Activated T-cell treated with anti-CD3 and anti-CD28 coated beads, Interleukin-2, amount 50 U/mL, for 72 hours (primary cell): ENCODE data around the gene OBSCN. TPM values are rescaled to one million over a fixed set of nuclear protein-coding genes. Genes with fewer than 3 reads are reported as not detected.

Experiments used
- ATAC-seq, 2 donors: fragments of 150-1000 bp; cut with Tn5 transposase; replicated peaks in 1 of 2; 2 replicates each; pipeline ENCODE4 v1.10.0; 2021; ENCODE audit warnings: moderate library complexity in 2 of 2, mild to moderate bottlenecking in 1 of 2
- DNase-seq, 2 donors: peaks; one replicate each; pipeline ENCODE4 v3.0.0; 2021 to 2022; ENCODE audit warnings: mixed read lengths in 1 of 2
- H3K27ac Mint-ChIP-seq: one replicate; pipeline ENCODE4 v1.8.0; 2022; ENCODE audit warnings: mild to moderate bottlenecking, moderate library complexity, mixed read lengths
- H3K27me3 Mint-ChIP-seq: one replicate; pipeline ENCODE4 v1.8.0; 2022; ENCODE audit warnings: low read depth, mixed read lengths
- H3K36me3 Mint-ChIP-seq, 2 donors: one replicate each; pipeline ENCODE4 v1.8.0; 2022; ENCODE audit warnings: mixed read lengths in 2 of 2, mild to moderate bottlenecking in 1 of 2; ENCODE audit not compliant: insufficient read depth in 2 of 2
- H3K4me1 Mint-ChIP-seq: one replicate; pipeline ENCODE4 v1.8.0; 2022; ENCODE audit warnings: low read depth, mixed read lengths
- H3K4me3 Mint-ChIP-seq, 2 donors: one replicate each; pipeline ENCODE4 v1.8.0; 2022; ENCODE audit warnings: mild to moderate bottlenecking in 2 of 2, mixed read lengths in 2 of 2, moderate library complexity in 2 of 2
- H3K9me3 Mint-ChIP-seq, 2 donors: one replicate each; pipeline ENCODE4 v1.8.0; 2022; ENCODE audit warnings: mixed read lengths in 2 of 2
- total RNA-seq, 2 donors: library from RNA; stranded (reverse); gene quantifications; one replicate each; pipeline ENCODE4 v1.2.3, GENCODE V29; 2022

The OBSCN gene
- total RNA-seq, 2 donors from 2014 or later = 25.0 to 27.7 TPM

DNA sequence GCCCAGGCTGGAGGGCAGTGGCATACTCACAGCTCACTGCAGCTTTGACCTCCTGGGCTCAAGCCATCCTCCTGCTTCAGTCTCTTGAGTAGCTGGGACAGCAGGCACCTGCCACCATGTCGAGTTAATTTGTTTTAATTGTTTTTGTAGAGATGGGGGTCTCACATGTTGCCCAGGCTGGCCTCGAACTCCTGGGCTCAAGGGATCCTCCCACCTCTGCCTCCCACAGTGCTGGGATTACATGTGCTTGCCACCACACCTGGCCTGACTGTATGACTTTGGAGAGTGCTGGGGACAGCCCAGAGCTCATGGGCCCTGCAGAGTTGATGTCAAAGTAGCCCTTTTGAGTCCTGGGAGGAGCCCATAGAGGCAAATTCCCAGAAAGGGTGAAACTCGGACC lies 1.8 kb downstream of the OBSCN start:
- H3K4me1 Mint-ChIP-seq = no peaks in the 10 kb centered on the region
- H3K36me3 Mint-ChIP-seq = no peaks in the 10 kb centered on the region
- peaks cover 7% of the 10 kb centered on the region for H3K27me3 Mint-ChIP-seq
- no peak for ATAC-seq
- DNase-seq = no peak
- no peaks in the 10 kb centered on the region for H3K9me3 Mint-ChIP-seq
- H3K4me3 Mint-ChIP-seq = no peak overlapping the region
- H3K27ac Mint-ChIP-seq = no peak overlapping the region

DNA sequence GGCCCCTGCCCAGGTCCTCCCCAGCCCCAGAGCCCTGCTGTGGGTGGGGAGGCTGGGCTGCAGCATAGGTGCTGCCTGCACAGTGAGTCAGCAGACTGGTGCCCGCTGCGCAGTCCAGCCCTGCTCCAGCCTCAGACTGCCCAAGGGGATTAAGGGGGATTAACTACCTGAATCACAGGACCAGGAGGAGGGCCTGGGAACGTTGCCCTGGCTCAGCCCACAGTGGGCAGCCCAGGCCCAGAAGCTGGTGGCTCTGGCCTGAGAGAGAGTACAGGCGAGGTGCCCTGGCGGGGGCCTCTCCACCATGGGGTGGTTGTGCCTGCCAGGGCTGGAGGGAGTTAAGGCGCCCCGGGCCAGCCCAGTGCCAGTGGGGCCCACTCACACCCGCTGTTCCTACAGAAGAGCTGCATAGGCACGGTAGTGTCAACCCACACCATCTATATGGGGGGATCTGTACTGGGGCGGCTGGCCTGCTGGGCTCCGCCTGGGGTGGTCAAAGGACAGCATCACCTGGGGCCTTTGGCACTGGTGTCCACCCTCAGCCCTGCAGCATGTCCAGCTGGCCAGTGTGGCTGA lies 2.3 kb downstream of the OBSCN start:
- Mint-ChIP-seq H3K27me3 (peaks cover 7% of the 10 kb centered on the region), H3K4me3 (no peak overlapping the region), H3K4me1 (no peaks in the 10 kb centered on the region), H3K36me3 (no peaks in the 10 kb centered on the region), H3K9me3 (no peaks in the 10 kb centered on the region), H3K27ac (no peak overlapping the region)
- no peak for ATAC-seq
- DNase-seq = no peak

DNA sequence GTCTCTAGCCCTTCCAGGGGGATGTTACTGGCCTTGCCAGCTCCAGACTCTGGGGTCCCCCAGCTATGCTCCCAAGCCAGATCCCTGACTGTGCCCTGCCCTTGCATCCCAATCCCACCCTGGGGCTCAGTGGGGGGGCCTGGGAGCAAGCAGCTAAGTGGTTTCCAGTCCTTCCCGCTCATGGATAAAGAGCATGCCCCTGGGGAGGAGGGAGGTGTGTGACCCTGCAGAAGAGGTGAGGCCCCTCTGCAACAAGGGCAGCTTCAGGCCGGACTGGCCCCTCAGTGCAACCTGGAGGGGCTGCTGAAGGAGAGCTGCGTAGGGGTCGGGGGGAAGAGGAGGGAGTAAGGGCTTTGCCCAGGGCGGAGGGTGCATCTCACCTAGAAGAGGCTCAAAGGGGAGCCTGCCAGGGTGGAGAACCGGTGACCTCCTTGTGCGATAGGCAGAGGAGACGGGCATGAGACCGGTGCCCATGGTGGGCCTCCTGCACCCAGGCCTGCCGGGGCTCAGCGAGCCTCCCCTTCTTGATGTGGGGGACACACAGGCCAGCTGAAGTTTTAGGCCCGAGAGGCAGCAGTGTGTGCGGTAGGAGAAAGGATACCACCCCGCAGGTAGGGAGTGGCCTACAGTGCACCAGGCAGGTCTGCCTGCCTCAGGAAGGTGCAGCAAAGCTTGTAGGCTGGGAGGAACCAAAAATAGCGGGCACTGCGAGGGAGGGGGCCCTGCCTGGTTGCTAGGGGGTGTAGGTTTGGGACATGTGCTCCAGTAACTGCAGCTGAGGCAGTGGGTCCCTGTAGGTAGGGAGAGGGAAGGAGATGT lies 3.1 kb downstream of the OBSCN start:
- Mint-ChIP-seq H3K9me3 (no peaks in the 10 kb centered on the region), H3K27me3 (peaks cover 6% of the 10 kb centered on the region), H3K4me3 (peak overlapping the region in 1 of 2 donors; percentile 10), H3K36me3 (no peaks in the 10 kb centered on the region), H3K27ac (no peak overlapping the region), H3K4me1 (no peaks in the 10 kb centered on the region)
- DNase-seq = no peak
- ATAC-seq = no peak

DNA sequence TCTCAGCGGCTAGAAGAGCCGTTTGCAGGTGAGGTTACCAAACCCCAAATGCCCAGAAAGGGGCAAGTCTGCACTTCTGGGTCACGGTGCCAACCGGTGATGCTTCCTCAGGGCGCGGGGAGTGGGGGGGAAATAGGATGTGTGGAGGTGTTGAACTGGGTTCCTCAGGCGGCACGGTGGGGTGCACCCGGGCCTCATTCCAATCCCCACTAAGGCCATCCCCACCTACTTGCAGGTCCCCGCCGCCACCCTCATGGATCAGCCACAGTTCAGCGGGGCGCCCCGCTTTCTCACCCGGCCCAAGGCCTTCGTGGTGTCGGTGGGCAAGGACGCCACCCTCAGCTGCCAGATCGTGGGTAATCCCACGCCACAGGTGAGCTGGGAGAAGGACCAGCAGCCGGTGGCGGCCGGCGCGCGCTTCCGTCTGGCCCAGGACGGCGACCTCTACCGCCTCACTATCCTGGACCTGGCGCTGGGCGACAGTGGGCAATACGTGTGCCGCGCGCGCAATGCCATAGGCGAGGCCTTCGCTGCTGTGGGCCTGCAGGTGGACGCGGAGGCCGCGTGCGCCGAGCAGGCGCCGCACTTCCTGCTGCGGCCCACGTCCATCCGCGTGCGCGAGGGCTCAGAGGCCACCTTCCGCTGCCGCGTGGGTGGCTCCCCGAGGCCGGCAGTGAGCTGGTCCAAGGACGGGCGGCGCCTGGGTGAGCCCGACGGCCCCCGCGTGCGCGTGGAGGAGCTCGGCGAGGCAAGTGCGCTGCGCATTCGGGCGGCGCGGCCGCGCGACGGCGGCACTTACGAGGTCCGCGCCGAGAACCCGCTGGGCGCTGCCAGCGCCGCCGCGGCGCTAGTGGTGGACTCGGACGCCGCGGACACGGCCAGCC lies 3.9 kb downstream of the OBSCN start:
- no peaks in the 10 kb centered on the region for H3K36me3 Mint-ChIP-seq
- H3K4me3 Mint-ChIP-seq = peak overlapping the region in 1 of 2 donors; percentile 10
- no peaks in the 10 kb centered on the region for H3K4me1 Mint-ChIP-seq
- H3K9me3 Mint-ChIP-seq = no peaks in the 10 kb centered on the region
- DNase-seq = no peak
- no peaks in the 10 kb centered on the region for H3K27me3 Mint-ChIP-seq
- no peak for ATAC-seq
- H3K27ac Mint-ChIP-seq = no peak overlapping the region

DNA sequence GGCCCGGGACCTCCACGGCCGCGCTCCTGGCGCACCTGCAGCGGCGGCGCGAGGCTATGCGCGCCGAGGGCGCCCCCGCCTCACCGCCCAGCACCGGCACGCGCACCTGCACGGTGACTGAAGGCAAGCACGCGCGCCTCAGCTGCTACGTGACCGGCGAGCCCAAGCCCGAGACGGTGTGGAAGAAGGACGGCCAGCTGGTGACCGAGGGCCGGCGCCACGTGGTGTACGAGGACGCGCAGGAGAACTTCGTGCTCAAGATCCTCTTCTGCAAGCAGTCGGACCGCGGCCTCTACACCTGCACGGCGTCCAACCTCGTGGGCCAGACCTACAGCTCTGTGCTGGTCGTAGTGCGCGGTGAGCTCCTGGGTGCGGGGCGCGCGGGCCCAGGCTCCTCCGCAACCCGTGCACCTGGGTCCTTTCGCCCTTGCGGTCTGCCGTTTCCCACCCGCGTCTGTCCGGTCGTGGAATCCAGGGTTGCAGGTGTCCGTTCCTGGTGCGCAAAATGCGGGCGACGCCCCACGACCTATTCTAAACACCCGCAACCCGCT lies 4.6 kb downstream of the OBSCN start:
- H3K9me3 Mint-ChIP-seq = no peaks in the 10 kb centered on the region
- no peak overlapping the region for H3K27ac Mint-ChIP-seq
- H3K4me1 Mint-ChIP-seq = no peaks in the 10 kb centered on the region
- ATAC-seq (no peak), DNase-seq (no peak)
- no peaks in the 10 kb centered on the region for H3K36me3 Mint-ChIP-seq
- H3K4me3 Mint-ChIP-seq = peak overlapping the region; percentile 39 to 90
- no peaks in the 10 kb centered on the region for H3K27me3 Mint-ChIP-seq

DNA sequence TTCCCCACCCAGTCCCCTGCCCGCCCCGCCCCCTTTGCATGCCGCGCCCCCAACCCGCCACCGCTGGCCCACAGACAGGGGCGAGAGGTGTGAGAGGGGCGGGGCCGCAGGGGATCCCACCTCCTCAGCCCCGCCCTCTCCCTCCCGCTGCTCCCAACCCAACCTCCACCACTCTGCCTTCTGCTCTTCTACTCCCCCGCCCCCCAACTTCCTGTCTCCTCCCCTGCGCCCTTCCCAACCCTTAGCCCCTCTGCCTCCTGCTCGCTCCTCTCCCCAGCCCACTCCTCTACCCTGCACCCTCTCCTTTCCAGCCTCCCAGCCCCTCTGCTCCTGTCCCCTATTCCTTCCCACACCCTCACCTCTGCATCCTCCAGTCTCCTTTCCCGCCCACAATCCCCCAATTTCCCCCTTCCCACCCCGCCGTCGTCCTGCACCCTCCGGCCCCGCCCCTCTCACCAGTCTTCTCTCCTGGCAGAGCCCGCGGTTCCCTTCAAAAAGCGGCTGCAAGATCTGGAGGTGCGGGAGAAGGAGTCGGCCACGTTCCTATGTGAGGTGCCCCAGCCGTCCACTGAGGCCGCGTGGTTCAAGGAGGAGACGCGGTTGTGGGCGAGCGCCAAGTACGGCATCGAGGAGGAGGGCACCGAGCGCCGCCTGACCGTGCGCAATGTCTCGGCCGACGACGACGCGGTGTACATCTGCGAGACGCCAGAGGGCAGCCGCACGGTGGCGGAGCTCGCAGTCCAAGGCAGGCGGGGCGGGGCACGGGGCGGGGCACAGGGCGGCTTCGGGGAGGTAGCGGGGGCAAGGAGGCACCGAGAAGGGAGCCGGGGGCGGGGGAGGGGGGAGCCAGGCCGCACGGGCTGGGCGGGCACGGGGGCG lies 5.4 kb downstream of the OBSCN start:
- no peaks in the 10 kb centered on the region for H3K27me3 Mint-ChIP-seq
- peak overlapping the region; percentile 90 to 92 for H3K4me3 Mint-ChIP-seq
- H3K4me1 Mint-ChIP-seq = no peaks in the 10 kb centered on the region
- no peaks in the 10 kb centered on the region for H3K36me3 Mint-ChIP-seq
- H3K27ac Mint-ChIP-seq = no peak overlapping the region
- no peaks in the 10 kb centered on the region for H3K9me3 Mint-ChIP-seq
- peak; percentile 96 for ATAC-seq
- DNase-seq = peak; percentile 89 to 92

DNA sequence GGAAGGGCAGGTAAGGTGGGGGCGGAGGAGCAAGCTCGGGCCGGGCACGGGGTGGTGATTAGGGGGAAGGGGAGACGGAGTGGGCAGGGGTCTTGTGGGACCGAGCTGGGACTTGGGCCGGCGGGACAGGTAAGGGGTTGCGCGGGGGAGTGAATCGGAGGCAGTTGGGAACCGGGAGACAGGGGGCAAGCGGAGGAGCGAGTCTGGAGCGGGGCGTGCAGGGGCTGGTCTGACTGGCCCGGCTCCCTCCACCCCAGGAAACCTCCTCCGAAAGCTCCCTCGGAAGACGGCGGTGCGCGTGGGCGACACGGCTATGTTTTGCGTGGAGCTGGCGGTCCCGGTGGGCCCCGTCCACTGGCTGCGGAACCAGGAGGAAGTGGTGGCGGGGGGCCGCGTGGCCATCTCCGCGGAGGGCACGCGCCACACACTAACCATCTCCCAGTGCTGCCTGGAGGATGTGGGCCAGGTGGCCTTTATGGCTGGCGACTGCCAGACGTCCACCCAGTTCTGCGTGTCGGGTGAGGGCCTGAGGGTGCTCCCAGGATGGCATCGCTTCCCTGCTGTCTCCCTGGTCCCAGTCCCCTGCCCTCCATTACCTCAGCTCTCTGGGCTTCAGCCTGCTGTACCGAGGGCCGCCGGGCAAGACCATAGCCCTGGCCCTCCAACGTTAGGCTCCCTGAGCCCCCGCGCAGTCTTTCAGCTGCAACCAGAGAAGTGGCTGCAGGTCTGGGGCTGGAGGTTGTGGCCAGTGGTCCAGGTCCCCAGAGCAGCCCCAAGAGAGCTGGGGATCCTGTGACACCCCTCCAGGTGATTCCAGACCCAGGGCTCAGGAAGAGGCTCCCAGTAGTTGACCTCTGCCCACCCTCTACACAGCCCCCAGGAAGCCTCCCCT lies 6.3 kb downstream of the OBSCN start:
- H3K4me3 Mint-ChIP-seq = peak overlapping the region; percentile 81 to 82
- no peaks in the 10 kb centered on the region for H3K4me1 Mint-ChIP-seq
- H3K9me3 Mint-ChIP-seq = no peaks in the 10 kb centered on the region
- no peaks in the 10 kb centered on the region for H3K36me3 Mint-ChIP-seq
- DNase-seq (peak in 1 of 2 donors; percentile 18), ATAC-seq (no peak)
- no peaks in the 10 kb centered on the region for H3K27me3 Mint-ChIP-seq
- peak overlapping the region; percentile 19 for H3K27ac Mint-ChIP-seq

DNA sequence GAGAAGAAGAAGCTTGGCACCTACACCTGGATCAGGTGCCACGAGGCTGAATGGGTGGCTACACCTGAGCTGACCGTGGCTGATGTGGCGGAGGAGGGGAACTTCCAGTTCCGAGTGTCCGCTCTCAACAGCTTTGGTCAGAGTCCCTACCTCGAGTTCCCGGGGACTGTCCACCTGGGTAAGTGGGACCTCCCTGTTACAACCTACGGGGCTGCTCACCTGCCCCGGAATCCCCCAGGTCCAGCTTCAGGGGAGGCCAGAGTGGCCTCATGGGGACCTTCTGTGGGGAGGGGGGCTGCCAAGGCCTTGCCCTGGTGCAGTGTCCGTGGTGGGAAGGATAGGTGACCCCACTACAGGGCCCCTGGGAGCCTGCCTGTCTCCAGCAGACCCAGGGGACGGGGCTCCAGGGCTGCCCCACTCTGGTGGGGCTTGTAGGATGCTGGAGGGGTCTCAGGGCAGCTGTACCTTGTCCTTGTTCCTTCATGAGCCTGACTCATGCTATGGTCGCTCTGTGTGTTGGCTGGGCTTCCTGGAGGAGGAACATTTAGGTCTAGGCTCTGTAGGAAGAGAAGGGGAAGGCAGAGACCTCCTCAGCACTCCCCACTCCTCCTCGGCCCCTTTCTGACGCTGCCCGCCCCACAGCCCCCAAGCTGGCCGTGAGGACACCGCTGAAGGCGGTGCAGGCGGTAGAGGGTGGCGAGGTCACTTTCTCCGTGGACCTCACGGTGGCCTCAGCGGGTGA lies 7.2 kb downstream of the OBSCN start:
- H3K36me3 Mint-ChIP-seq = no peaks in the 10 kb centered on the region
- no peaks in the 10 kb centered on the region for H3K9me3 Mint-ChIP-seq
- H3K4me1 Mint-ChIP-seq = no peaks in the 10 kb centered on the region
- H3K27ac Mint-ChIP-seq = no peak overlapping the region
- no peaks in the 10 kb centered on the region for H3K27me3 Mint-ChIP-seq
- no peak for DNase-seq
- no peak for ATAC-seq
- H3K4me3 Mint-ChIP-seq = peak overlapping the region in 1 of 2 donors; percentile 81

DNA sequence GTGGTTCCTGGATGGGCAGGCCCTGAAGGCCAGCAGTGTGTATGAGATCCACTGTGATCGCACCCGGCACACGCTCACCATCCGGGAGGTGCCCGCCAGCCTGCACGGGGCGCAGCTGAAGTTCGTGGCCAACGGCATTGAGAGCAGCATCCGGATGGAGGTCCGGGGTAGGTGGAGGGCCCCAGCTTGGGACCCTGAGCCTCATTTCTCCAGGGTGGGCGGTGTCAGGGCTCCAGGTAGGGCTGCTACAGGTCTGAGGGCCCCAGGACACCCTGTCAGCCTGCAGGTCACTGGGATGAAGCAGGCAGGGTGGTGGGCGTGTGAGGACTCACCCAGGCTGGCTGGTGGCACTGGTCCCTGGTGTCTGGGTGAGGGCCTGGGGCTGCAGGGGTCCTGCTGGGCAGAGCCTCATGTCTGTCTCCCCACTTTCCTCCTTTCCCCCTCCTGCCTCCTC lies 7.8 kb downstream of the OBSCN start:
- Mint-ChIP-seq H3K4me3 (no peak overlapping the region), H3K27me3 (no peaks in the 10 kb centered on the region), H3K27ac (no peak overlapping the region), H3K9me3 (no peaks in the 10 kb centered on the region), H3K36me3 (no peaks in the 10 kb centered on the region), H3K4me1 (no peaks in the 10 kb centered on the region)
- DNase-seq = no peak
- no peak for ATAC-seq

DNA sequence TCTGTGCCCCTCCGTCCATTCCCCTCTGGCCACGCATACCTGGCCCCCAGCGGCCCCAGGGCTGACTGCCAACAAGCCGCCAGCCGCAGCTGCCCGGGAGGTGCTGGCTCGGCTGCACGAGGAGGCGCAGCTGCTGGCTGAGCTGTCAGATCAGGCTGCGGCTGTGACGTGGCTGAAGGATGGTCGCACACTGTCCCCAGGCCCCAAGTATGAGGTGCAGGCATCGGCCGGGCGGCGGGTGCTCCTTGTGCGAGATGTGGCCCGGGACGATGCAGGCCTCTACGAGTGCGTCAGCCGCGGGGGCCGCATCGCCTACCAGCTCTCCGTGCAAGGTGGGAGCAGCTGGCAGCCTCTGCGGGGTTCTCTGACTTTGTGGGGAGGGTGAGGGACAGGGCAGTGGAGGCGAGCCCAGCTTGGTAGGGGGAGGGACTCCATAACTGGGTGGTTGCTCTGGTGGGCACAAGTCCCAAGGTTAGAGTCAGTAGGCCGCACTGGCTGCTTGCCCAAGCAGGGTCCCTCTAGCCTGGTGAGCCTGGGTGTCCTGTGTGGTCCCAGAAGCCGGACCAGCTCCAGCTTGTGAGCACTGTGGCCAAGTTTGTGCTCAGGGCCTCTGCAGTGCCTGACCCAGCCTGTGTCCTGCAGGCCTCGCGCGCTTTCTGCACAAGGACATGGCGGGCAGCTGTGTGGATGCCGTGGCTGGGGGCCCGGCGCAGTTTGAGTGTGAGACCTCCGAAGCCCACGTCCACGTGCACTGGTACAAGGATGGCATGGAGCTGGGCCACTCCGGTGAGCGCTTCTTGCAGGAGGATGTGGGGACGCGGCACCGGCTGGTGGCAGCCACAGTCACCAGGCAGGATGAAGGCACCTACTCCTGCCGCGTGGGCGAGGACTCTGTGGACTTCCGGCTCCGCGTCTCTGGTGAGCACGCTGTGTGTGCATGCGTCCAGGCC lies 8.8 kb downstream of the OBSCN start:
- Mint-ChIP-seq H3K4me3 (no peak overlapping the region), H3K4me1 (peaks cover under 1% of the 10 kb centered on the region), H3K27me3 (no peaks in the 10 kb centered on the region), H3K27ac (no peak overlapping the region), H3K36me3 (no peaks in the 10 kb centered on the region), H3K9me3 (no peaks in the 10 kb centered on the region)
- DNase-seq (no peak), ATAC-seq (no peak)
